ENCODE measurements around the gene TMC3.

DNA sequence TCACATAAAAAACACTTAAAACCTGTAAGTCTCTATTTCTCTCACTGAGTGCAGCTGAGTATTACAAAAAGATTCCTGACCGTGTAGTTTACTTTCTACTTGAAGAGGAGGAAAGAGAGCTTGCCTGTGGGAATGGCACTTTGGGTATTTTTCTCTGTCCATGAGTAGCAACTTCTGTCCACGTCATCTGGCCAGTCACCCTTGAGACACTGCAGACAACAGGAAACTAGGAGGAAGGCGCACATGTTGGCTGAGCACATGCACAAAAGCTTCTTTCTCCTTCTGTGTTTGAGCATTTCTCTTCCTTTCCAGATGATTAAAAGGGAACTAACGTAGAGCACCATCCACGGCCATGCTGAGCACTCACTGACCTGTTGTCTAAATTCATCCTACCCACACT lies 69.8 kb downstream of the TMC3 start:
- TF ChIP-seq SMAD1 (CRISPR knock-in tag; IDR thresholded peaks at IDR 0.05; ENCODE audit: borderline replicate concordance, low read depth) (no peak), CHD4 (IDR thresholded peaks at IDR 0.05; ENCODE audit: borderline replicate concordance, low read length) (no peak), ZBTB7B (CRISPR knock-in tag; IDR thresholded peaks at IDR 0.05) (no peak), TEAD2 (CRISPR knock-in tag; IDR thresholded peaks at IDR 0.05) (no peak), ZNF800 (CRISPR knock-in tag; IDR thresholded peaks at IDR 0.05) (no peak), CREB3 (CRISPR knock-in tag; IDR thresholded peaks at IDR 0.05) (no peak), NR1H2 (CRISPR knock-in tag; IDR thresholded peaks at IDR 0.05; ENCODE audit: borderline replicate concordance, low read depth) (no peak), POLR2A (IDR thresholded peaks at IDR 0.05; ENCODE audit: insufficient read depth in 1 of 2, low read depth in 2 of 2, low read length in 2 of 2) (no peak), ZNF207 (IDR thresholded peaks at IDR 0.05; ENCODE audit: borderline replicate concordance) (no peak), KDM1A (CRISPR knock-in tag; IDR thresholded peaks at IDR 0.05) (no peak), ZNF792 (CRISPR knock-in tag; IDR thresholded peaks at IDR 0.05) (no peak), SP1 (IDR thresholded peaks at IDR 0.05) (no peak), SP1 (CRISPR knock-in tag; IDR thresholded peaks at IDR 0.05) (no peak)
- TF ChIP-seq, protein P1, sequence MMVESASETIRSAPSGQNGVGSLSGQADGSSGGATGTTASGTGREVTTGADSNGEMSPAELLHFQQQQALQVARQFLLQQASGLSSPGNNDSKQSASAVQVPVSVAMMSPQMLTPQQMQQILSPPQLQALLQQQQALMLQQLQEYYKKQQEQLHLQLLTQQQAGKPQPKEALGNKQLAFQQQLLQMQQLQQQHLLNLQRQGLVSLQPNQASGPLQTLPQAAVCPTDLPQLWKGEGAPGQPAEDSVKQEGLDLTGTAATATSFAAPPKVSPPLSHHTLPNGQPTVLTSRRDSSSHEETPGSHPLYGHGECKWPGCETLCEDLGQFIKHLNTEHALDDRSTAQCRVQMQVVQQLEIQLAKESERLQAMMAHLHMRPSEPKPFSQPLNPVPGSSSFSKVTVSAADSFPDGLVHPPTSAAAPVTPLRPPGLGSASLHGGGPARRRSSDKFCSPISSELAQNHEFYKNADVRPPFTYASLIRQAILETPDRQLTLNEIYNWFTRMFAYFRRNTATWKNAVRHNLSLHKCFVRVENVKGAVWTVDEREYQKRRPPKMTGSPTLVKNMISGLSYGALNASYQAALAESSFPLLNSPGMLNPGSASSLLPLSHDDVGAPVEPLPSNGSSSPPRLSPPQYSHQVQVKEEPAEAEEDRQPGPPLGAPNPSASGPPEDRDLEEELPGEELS (CRISPR knock-in tag; IDR thresholded peaks at IDR 0.05): no peak

Data from HepG2 (cell line).